Stomach smooth muscle (tissue), 2 donors: ENCODE results near the gene TNS1.
"Not testable (repeated sequence)": the region's sequence is repeated elsewhere in the genome, so short reads cannot be mapped to it uniquely, and the experiment has no call there.

Experiments used
- H3K27ac ChIP-seq: one replicate; pipeline ENCODE4 v1.7.0; 2013; ENCODE audit warnings: mild to moderate bottlenecking, low read length, inconsistent platforms
- H3K27me3 ChIP-seq, 2 donors: one replicate each; pipeline ENCODE4 v1.7.0; 2013; ENCODE audit warnings: low read length in 2 of 2; ENCODE audit not compliant: insufficient read depth in 2 of 2, control insufficient read depth in 1 of 2
- H3K36me3 ChIP-seq, 2 donors: one replicate each; pipeline ENCODE4 v1.7.0; 2013; ENCODE audit warnings: low read length in 2 of 2; ENCODE audit not compliant: control insufficient read depth in 2 of 2, insufficient read depth in 2 of 2
- H3K4me1 ChIP-seq: one replicate; pipeline ENCODE4 v1.7.0; 2013; ENCODE audit warnings: low read length; ENCODE audit not compliant: control insufficient read depth, insufficient read depth
- H3K4me3 ChIP-seq, 2 donors: one replicate each; pipeline ENCODE4 v1.7.0; 2013; ENCODE audit warnings: low read length in 2 of 2
- H3K9ac ChIP-seq, 2 donors: one replicate each; pipeline ENCODE4 v1.7.0; 2013; ENCODE audit warnings: low read length in 2 of 2, mild to moderate bottlenecking in 1 of 2
- H3K9me3 ChIP-seq, 2 donors: one replicate each; pipeline ENCODE4 v1.7.0; 2013; ENCODE audit warnings: low read length in 2 of 2; ENCODE audit not compliant: control insufficient read depth in 2 of 2
- donor health status: healthy.
- donor health status: Pancreatic carcinoma.

Gene TNS1

DNA sequence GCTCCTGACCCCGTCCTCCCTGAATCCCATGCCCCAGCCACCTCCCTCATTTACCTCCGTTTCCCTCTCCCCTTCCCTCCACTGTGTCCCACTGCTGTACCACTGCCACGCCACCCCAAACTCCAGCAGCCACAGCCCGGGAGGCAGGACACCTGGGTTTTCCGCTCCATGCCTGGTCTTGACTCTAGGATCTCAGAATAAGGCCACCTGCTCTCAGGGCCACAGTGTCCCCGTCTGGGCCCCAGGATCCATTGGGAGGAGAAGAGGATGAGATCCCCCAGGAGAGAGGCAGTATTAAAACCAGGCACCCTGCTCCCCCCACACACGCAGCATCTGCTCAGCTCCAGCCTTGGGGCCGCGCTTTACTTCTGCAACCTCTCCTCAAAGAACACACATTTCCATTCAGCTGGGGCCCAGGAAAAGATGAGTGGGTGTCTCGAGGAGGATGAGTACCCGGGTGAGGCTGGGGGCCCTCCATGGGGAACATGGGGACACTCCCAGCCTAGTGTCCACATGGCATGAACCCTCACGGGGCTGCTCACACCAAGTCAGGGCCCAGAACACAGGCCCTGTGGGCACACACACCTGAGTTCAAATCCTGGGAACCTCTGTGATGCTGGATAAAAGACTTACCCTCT lies 32.8 kb upstream of the TNS1 start:
- Histone ChIP-seq H3K9me3 (no peaks in the 10 kb centered on the region), H3K4me1 (peaks cover 4% of the 10 kb centered on the region), H3K27me3 (peaks cover 0 to 7% of the 10 kb centered on the region in 2 donors), H3K9ac (no peak overlapping the region), H3K27ac (no peak overlapping the region), H3K36me3 (no peaks in the 10 kb centered on the region), H3K4me3 (no peak overlapping the region)

- H3K27me3 ChIP-seq, H3K27ac ChIP-seq, H3K36me3 ChIP-seq, H3K9me3 ChIP-seq, H3K9ac ChIP-seq: not testable (repeated sequence)
- peaks cover 11% of the 10 kb centered on the region for H3K4me1 ChIP-seq
- H3K4me3 ChIP-seq = peak overlapping the region; percentile 15 to 57
Observed at GRCh38 chr2:218034497-218035213, 31.9 kb upstream of the TNS1 start.

DNA sequence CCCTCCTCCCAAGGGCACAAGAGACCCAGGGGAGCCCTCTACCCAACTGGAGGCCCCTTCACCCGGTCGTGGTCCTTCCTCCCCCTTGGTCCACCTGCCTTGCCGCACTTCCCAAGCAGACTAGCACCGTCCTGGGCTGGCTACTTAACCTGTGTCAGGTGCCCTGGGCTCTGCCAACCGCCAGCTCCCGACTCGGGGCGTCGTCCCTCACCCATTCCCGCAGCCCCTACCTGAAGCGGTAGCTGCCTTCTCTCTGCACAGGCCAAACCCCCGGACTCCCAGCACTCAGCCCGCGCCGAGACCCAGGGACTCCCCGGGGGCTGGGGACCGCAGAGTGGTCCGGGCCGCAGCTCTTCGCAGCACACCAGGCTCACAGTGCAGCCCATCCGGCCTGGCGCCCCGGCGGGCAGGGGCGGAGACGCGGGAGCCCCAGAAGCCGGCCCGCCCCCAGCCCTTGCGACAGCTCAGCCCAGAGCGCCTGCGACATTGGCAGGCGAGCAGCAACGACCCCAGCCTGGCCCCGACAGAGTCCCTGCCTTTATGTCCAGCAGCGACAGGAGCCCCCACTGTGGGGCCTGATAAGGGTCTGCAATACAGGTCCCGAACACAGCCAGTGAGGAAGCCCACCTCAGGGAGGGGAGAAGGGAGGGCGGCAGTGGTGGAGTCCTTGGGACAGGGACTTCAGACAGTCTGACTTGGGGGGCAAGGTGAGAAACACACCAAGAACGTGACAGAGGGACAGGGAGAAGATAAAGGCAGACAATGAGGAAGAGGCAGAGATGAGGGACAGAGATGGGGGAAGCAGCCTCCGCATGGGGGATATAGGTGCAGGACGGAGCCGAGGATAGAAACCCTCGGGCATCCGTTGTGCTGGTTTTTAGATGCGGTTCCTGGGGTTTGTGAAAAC lies 31.0 kb upstream of the TNS1 start:
- Histone ChIP-seq H3K4me1 (peaks cover 15% of the 10 kb centered on the region), H3K27me3 (peaks cover 0 to 7% of the 10 kb centered on the region in 2 donors), H3K27ac (no peak overlapping the region), H3K9me3 (no peaks in the 10 kb centered on the region), H3K9ac (no peak overlapping the region), H3K4me3 (no peak overlapping the region), H3K36me3 (no peaks in the 10 kb centered on the region)

DNA sequence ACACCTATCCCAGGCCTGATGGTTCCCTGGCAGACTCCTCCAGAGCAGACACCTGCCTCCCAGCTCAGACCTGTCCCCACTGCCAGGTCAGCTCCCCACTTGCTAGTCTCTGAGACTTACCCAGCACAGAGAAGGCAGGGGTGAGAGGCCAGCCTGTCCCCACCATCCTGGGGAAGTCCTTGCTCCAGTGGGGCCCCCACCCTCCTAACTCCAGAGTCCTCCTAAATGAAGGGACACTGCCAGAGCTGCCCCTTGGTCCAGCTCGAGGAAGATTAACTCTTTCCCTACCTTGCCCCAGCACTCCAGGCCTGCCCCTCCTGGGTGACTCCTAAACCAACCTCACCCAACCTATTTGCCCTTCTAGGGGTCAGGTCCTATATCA lies 30.4 kb upstream of the TNS1 start:
- Histone ChIP-seq H3K9me3 (no peaks in the 10 kb centered on the region), H3K36me3 (no peaks in the 10 kb centered on the region), H3K4me3 (no peak overlapping the region), H3K27ac (no peak overlapping the region), H3K4me1 (peaks cover 16% of the 10 kb centered on the region), H3K27me3 (peaks cover 0 to 7% of the 10 kb centered on the region in 2 donors), H3K9ac (no peak overlapping the region)

GRCh38 chr2:218032336-218033171 lies 29.8 kb upstream of the TNS1 start:
- Histone ChIP-seq H3K9me3 (no peaks in the 10 kb centered on the region), H3K27me3 (peaks cover 0 to 7% of the 10 kb centered on the region in 2 donors), H3K4me1 (peaks cover 18% of the 10 kb centered on the region), H3K9ac (no peak overlapping the region), H3K4me3 (no peak overlapping the region), H3K36me3 (no peaks in the 10 kb centered on the region), H3K27ac (no peak overlapping the region)

GRCh38 chr2:218031771-218032257 lies 29.0 kb upstream of the TNS1 start:
- Histone ChIP-seq H3K27ac (no peak overlapping the region), H3K4me1 (peaks cover 18% of the 10 kb centered on the region), H3K27me3 (peaks cover 0 to 7% of the 10 kb centered on the region in 2 donors), H3K9ac (no peak overlapping the region), H3K36me3 (no peaks in the 10 kb centered on the region), H3K4me3 (no peak overlapping the region), H3K9me3 (no peaks in the 10 kb centered on the region)

DNA sequence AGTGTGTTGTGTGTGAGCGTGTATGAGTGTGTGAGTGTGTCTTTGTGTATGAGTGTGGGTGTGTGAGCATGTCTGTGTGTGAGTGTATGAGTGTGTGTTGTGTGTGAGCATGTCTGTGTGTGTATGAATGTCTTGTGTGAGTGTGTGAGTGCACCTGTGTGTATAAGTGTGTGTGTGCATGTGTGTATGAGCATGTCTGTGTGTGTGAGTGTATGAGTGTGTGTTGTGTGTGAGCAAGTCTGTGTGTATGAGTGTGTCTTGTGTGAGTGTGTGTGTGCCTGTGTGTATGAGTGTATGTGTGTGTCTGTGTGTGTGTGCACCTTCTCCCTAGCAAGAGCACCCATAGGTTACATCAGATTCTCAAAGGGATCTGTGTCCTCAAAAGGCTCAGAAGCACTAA lies 28.5 kb upstream of the TNS1 start:
- Histone ChIP-seq H3K27ac (no peak overlapping the region), H3K27me3 (peaks cover 0 to 7% of the 10 kb centered on the region in 2 donors), H3K4me3 (no peak overlapping the region), H3K4me1 (peaks cover 18% of the 10 kb centered on the region), H3K9me3 (no peaks in the 10 kb centered on the region), H3K9ac (no peak overlapping the region), H3K36me3 (no peaks in the 10 kb centered on the region)

DNA sequence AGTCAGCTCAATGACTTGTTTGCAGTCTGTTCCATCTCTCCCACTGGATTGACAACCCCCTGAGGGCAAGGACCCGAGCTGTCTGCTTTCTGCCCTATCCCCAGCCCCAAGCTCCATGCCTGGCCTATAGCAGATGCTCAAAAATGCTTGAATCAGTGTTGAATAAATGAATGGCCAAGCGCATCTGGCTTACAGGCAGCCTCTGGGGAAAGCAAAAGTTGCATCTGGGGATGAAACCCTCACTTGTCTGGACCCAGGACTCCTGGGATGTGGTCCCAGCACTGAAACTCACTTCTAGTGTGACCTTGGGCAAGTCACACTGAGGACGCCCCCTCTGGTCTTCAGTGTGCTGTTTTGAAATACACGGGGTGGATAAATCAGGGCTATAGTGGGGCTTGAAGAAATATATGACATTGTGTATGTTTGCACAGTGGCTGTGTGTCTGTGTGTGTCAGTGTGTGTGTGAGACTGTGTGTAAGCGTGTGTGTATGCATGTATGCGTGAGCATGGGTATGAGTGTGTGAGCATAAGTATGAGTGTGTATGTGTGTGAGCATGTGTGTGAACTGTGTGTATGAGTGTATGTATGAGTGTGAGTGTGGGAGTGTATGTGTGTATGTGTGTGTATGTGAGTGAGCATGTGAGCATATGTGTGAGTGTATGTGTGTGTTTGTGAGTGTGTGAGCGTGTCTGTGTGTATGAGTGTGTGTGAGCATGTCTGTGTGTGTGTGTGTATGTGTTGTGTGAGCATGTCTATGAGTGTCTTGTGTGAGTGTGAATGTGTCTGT lies 27.8 kb upstream of the TNS1 start:
- Histone ChIP-seq H3K9ac (no peak overlapping the region), H3K27me3 (peaks cover 0 to 7% of the 10 kb centered on the region in 2 donors), H3K36me3 (no peaks in the 10 kb centered on the region), H3K27ac (no peak overlapping the region), H3K4me1 (peaks cover 18% of the 10 kb centered on the region), H3K4me3 (no peak overlapping the region), H3K9me3 (no peaks in the 10 kb centered on the region)

DNA sequence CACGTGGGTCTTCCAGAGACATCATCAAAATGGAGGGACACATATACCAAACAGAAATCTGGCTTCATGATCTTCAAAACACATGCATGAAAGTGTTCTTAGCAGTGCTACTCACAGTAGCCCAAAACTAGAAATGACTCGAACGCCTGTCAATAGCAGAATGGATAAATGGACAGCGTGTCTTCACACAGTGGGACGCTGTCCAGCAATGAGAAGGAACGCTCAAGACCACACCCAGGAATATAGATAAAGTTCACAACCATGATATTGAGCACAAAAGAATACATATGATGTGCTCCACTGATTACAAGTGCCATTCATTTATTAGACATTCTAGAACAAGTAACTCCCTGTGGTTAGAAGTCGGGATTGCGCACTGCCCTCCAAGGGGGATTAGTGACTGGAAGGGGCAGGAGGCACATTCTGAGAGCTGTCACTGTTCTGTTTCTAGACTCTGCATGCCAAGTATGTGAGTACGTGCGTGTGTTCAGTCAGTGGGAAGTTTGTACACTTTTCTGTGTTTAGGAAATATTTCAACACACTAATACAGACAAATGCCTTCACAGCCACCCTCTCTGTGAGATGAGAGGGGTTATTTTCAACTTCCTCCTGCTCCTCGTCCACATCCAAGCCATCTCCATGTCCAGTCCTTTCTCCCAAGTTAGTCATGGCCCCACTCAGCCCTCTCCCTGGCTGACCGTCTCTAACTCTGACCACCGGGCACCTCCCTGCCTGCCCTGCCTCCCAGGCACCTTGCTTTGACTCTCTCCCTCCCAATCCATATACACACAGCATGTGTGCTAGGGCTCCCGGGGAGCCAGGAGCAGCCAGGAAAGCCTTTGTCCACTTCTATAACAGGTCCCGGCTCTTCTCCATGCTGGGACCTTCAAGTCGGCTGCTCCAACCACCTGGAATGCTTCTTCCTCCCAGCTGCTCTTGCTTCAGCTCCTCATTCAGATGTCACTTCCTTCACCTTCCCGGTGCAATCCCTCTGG lies 26.9 kb upstream of the TNS1 start:
- H3K9me3 ChIP-seq = no peaks in the 10 kb centered on the region
- no peak overlapping the region for H3K4me3 ChIP-seq
- H3K27me3 ChIP-seq = peaks cover 0 to 7% of the 10 kb centered on the region in 2 donors
- no peak overlapping the region for H3K9ac ChIP-seq
- no peaks in the 10 kb centered on the region for H3K36me3 ChIP-seq
- peaks cover 18% of the 10 kb centered on the region for H3K4me1 ChIP-seq
- no peak overlapping the region for H3K27ac ChIP-seq
